PC-9 (cell line): ENCODE data around the gene PHOSPHO2.

Experiments
- CTCF ChIP-seq: fragments of 200-600 bp; sonication (generic); conservative IDR thresholded peaks from 2 replicates; pipeline ENCODE4 v1.6.1; 2017; ENCODE audit warnings: mixed run types, antibody characterized with exemption, mild to moderate bottlenecking, moderate library complexity
- EZH2 ChIP-seq: fragments of 200-600 bp; sonication (generic); IDR thresholded peaks from 2 replicates; pipeline ENCODE4 v1.8.0; 2017; ENCODE audit warnings: antibody characterized with exemption, low read depth

DNA sequence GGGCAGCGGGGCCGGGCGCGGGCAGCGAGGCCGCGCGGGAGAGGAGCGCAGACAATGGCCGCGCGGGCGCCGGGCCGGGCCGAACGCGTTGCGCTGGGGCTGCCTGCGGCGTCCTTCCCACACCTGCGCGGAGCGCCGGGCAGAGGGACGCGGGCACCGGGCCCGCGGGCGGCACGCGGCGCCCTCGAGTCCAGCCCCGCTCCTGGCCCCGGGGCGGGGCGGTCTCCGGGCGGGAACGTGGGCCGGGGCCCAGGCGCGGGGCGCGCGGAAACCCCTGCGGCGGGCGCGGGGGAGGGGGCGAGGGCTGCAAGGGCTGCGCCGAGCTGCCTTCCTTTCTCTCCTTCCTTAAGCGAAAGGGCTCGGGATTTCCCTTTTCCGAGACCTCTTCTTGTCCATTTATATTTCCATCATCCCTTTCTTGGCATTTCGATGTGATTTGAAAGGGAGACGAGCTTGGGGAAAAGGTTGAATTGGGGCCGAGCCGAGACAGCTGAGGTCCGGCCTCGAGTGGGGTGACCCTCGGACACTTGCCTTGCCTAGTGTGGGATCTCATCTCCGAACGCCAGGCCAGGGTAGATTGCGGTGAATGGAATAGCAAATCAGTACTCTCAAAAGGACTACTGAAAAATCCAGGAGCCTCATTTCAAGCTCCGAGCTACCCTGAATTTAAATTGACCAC is 40.0 kb downstream of the PHOSPHO2 start:
- no peak for TF ChIP-seq EZH2
- TF ChIP-seq CTCF = no peak
